Measurements from ENCODE around the gene EXTL2. TPM values are rescaled to one million over a fixed set of nuclear protein-coding genes. Genes with fewer than 3 reads are reported as not detected.
"Not testable (repeated sequence)": the region's sequence is repeated elsewhere in the genome, so short reads cannot be mapped to it uniquely, and the experiment has no call there.

EXTL2 gene
- total RNA-seq, 1 experiment from 2014 or later, result 15.2 TPM

DNA sequence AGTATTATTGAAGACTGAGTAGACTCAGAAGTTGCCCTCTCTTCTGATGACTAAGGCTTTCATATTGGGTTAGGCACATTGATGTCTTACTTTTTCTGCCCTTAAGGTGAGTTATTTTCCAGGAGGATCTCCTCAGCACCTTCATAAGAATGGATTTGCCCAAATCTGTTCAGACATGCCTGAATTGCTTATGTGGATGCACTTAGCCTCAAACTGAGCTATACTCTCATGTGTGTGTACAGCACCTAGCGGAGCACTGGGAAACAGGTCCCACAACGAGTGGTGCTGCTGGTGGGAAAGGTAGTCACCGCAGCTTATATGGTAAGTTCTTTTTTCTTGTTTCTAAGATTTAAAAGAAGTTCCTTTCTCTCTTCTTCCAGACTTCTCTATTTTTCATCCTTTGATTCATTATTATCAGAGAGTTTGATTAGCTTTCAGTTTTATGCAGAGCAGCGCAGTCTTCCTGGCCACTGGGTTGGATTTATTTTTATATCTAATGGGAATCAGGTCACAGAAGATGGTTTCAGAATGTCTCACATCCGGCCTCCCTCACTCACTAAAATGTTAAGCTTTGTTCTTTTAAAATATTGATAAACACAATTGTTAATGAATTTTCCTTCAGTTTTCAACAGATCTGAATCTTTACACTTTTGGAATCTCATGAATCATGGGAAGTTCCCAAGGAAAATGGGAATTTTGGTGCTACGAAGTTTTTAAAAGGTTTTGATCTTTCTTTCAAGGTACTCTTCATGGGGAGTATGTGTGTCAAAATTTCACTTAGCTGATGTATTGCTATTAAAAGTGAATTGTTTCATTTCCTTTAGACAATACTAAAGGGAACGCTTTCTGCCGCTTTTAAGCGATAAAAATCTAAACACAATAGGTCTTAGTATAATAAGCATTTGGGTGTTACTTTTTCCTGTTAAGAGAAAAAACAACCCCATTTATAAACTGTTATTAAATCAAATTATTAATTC is 58.5 kb downstream of the EXTL2 start:
- H3K9me3 Mint-ChIP-seq (ENCODE audit: unreplicated experiment), result peaks cover under 1% of the 10 kb centered on the region
- intact Hi-C loops (cut with micrococcal nuclease), result no loop called here
- no peaks in the 10 kb centered on the region for H3K36me3 Mint-ChIP-seq (ENCODE audit: insufficient read depth, unreplicated experiment)
- TF ChIP-seq CTCF (IDR thresholded peaks at IDR 0.05; ENCODE audit: unreplicated experiment), result no peak
- CTCF ChIA-PET, result interaction anchor here (0.5 to 1.6 kb wide), 5 partner anchors 11 to 387 kb away, joined by 3 to 7 read pairs (median 3); no protein-coding TSS in a partner anchor
- DNase-seq (ENCODE audit: unreplicated experiment), result no peak
- POLR2A ChIA-PET, result interaction anchor here (0.9 kb wide), 1 partner anchor 12 kb away, joined by 3 read pairs; no protein-coding TSS in a partner anchor
- H3K27me3 Mint-ChIP-seq (ENCODE audit: insufficient read depth, unreplicated experiment), result no peaks in the 10 kb centered on the region
- no peak overlapping the region for H3K4me3 Mint-ChIP-seq (ENCODE audit: unreplicated experiment)
- H3K4me1 Mint-ChIP-seq (ENCODE audit: insufficient read depth, unreplicated experiment), result peaks cover 9% of the 10 kb centered on the region
- no peak overlapping the region for H3K27ac Mint-ChIP-seq (ENCODE audit: low read depth, unreplicated experiment)
- BruUV-seq (replicated peaks), result TSS peak; percentile 19

GRCh38 chr1:100834777-100835660 is 59.6 kb downstream of the EXTL2 start:
- no peaks in the 10 kb centered on the region for H3K9me3 Mint-ChIP-seq (ENCODE audit: unreplicated experiment)
- DNase-seq (ENCODE audit: unreplicated experiment), result peak; percentile 33
- H3K27me3 Mint-ChIP-seq (ENCODE audit: insufficient read depth, unreplicated experiment), result no peaks in the 10 kb centered on the region
- ChIA-PET POLR2A (no interaction called here), CTCF (interaction anchor here (0.5 to 1.6 kb wide), 5 partner anchors 10 to 374 kb away, joined by 3 to 7 read pairs (median 3); no protein-coding TSS in a partner anchor)
- no TSS peak for BruUV-seq (replicated peaks)
- intact Hi-C loops (cut with micrococcal nuclease), result no loop called here
- no peaks in the 10 kb centered on the region for H3K36me3 Mint-ChIP-seq (ENCODE audit: insufficient read depth, unreplicated experiment)
- H3K4me3 Mint-ChIP-seq (ENCODE audit: unreplicated experiment), result no peak overlapping the region
- H3K27ac Mint-ChIP-seq (ENCODE audit: low read depth, unreplicated experiment), result no peak overlapping the region
- H3K4me1 Mint-ChIP-seq (ENCODE audit: insufficient read depth, unreplicated experiment), result peaks cover 9% of the 10 kb centered on the region
- peak; percentile 29 for TF ChIP-seq CTCF (IDR thresholded peaks at IDR 0.05; ENCODE audit: unreplicated experiment)

DNA sequence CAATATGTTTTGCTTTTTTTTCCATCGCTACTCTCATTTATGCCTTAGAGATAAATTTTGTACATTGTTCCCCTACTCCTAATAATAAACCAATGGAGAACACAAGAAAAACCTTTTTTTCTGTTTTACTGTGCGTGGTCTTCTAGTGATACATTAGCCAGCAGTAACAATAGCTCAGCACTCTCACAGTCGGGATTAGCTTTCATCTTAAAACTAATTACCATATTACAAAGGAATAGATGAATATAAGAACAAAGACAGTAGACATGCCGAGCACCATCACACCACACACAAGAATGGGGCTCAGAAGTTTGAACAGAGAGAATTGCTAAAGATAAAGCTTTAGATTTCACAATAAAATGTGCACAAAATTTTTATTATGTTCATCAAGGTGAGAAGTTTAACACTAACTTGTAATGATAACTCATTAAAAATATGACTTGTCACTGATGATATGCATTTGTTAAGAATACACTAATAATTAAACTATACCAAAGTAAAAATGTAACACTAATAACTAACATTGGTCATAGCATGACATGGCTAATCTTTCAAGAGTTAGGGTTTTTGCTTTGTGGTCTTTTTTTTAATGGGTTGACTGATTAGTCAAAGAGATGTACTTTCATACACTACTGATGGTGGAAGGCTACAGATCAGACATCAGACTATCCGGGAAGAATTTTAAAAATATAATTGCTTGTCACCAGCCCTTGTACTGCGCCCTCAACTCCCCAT is 61.8 kb downstream of the EXTL2 start:
- Mint-ChIP-seq H3K36me3 (ENCODE audit: insufficient read depth, unreplicated experiment) (no peaks in the 10 kb centered on the region), H3K4me3 (ENCODE audit: unreplicated experiment) (no peak overlapping the region), H3K4me1 (ENCODE audit: insufficient read depth, unreplicated experiment) (peaks cover 9% of the 10 kb centered on the region), H3K9me3 (ENCODE audit: unreplicated experiment) (no peaks in the 10 kb centered on the region), H3K27ac (ENCODE audit: low read depth, unreplicated experiment) (no peak overlapping the region), H3K27me3 (ENCODE audit: insufficient read depth, unreplicated experiment) (no peaks in the 10 kb centered on the region)
- POLR2A ChIA-PET, result no interaction called here
- TF ChIP-seq CTCF (IDR thresholded peaks at IDR 0.05; ENCODE audit: unreplicated experiment), result no peak
- CTCF ChIA-PET, result interaction anchor here (0.6 kb wide), 1 partner anchor 226 kb away, joined by 3 read pairs; no protein-coding TSS in a partner anchor
- no peak for DNase-seq (ENCODE audit: unreplicated experiment)
- BruUV-seq (replicated peaks), result no TSS peak
- intact Hi-C loops (cut with micrococcal nuclease), result no loop called here

GRCh38 chr1:100825666-100826065 is 69.0 kb downstream of the EXTL2 start:
- H3K27ac Mint-ChIP-seq (ENCODE audit: low read depth, unreplicated experiment); BruUV-seq (replicated peaks); intact Hi-C loops (cut with micrococcal nuclease); POLR2A ChIA-PET; H3K27me3 Mint-ChIP-seq (ENCODE audit: insufficient read depth, unreplicated experiment); H3K4me3 Mint-ChIP-seq (ENCODE audit: unreplicated experiment); CTCF ChIA-PET; H3K36me3 Mint-ChIP-seq (ENCODE audit: insufficient read depth, unreplicated experiment); DNase-seq (ENCODE audit: unreplicated experiment); H3K4me1 Mint-ChIP-seq (ENCODE audit: insufficient read depth, unreplicated experiment): not testable (repeated sequence)
- H3K9me3 Mint-ChIP-seq (ENCODE audit: unreplicated experiment), result peaks cover 16% of the 10 kb centered on the region
